Measurements from ENCODE around the gene STX4. TPM values are rescaled to one million over a fixed set of nuclear protein-coding genes. Genes with fewer than 3 reads are reported as not detected.

The STX4 gene
- total RNA-seq, 1 experiment from 2014 or later = 32.3 TPM

GRCh38 chr16:31008551-31008950, 24.8 kb upstream of the STX4 start:
- Histone ChIP-seq H3K56ac (ENCODE audit: insufficient read length, low read depth, low read length) (no peak overlapping the region), H2BK120ac (ENCODE audit: low read depth, low read length, poor library complexity, severe bottlenecking) (no peak overlapping the region), H4K5ac (ENCODE audit: insufficient read length, low read depth, low read length) (no peak overlapping the region), H3T11ph (ENCODE audit: low read length) (no peak overlapping the region), H2BK15ac (ENCODE audit: low read depth, low read length) (no peak overlapping the region), H3K9ac (ENCODE audit: extremely low read depth, insufficient read length, low read length) (no peak overlapping the region), H2BK5ac (ENCODE audit: insufficient read length, low read length) (no peak overlapping the region), H4K91ac (ENCODE audit: insufficient read length, low read depth, low read length) (no peak overlapping the region), H3K9me3 (ENCODE audit: control insufficient read depth, low read depth, low read length) (no peaks in the 10 kb centered on the region), H3K23ac (ENCODE audit: insufficient read length, low read depth, low read length) (no peak overlapping the region), H2BK12ac (ENCODE audit: insufficient read length, low read depth, low read length) (no peak overlapping the region), H2AFZ (ENCODE audit: low read length) (no peak overlapping the region), H3K4me1 (ENCODE audit: insufficient read depth, low read length) (peaks cover 3% of the 10 kb centered on the region; the same call in 1 of the 2 replicates), H4K20me1 (ENCODE audit: control insufficient read depth, insufficient read depth, insufficient read length) (no peaks in the 10 kb centered on the region), H3K23me2 (ENCODE audit: insufficient read length, low read depth, low read length, poor library complexity, severe bottlenecking) (peaks cover 5% of the 10 kb centered on the region), H4K8ac (replicated peaks; ENCODE audit: insufficient read length, low read depth, low read length) (no peak overlapping the region), H3K4ac (ENCODE audit: low read depth, low read length) (no peak overlapping the region), H3K4me2 (ENCODE audit: insufficient read depth, insufficient read length, low read length) (no peak overlapping the region), H3K79me1 (ENCODE audit: insufficient read depth, low read depth, low read length, poor library complexity, severe bottlenecking) (no peaks in the 10 kb centered on the region), H2BK20ac (ENCODE audit: low read depth, low read length, poor library complexity, severe bottlenecking) (no peak overlapping the region), H3K27ac (ENCODE audit: insufficient read length, low read depth, low read length) (no peak overlapping the region), H3K14ac (ENCODE audit: insufficient read depth, low read length) (no peak overlapping the region), H3K18ac (ENCODE audit: insufficient read length, low read depth, low read length) (no peak overlapping the region), H3K79me2 (ENCODE audit: insufficient read depth, low read length) (no peaks in the 10 kb centered on the region; the same call in 1 of the 2 replicates), H3K27me3 (ENCODE audit: insufficient read depth, low read length) (no peaks in the 10 kb centered on the region), H2AK5ac (ENCODE audit: insufficient read length, low read length) (no peak overlapping the region)
- no peaks in the 10 kb centered on the region; a peak in 1 of 5 replicates for H3K9me3 Mint-ChIP-seq
- no peak overlapping the region for H3K27ac Mint-ChIP-seq
- WGBS (ENCODE audit: extremely low coverage, insufficient read length, low lambda C conversion rate) = no CpG with 5 or more reads among the region's 5 CpGs
- no peak for DNase-seq
- no peaks in the 10 kb centered on the region; a peak in 1 of 7 replicates for H3K36me3 Mint-ChIP-seq (ENCODE audit: insufficient read depth in 1 of 3, low read depth in 3 of 3)
- TF ChIP-seq, protein P1, sequence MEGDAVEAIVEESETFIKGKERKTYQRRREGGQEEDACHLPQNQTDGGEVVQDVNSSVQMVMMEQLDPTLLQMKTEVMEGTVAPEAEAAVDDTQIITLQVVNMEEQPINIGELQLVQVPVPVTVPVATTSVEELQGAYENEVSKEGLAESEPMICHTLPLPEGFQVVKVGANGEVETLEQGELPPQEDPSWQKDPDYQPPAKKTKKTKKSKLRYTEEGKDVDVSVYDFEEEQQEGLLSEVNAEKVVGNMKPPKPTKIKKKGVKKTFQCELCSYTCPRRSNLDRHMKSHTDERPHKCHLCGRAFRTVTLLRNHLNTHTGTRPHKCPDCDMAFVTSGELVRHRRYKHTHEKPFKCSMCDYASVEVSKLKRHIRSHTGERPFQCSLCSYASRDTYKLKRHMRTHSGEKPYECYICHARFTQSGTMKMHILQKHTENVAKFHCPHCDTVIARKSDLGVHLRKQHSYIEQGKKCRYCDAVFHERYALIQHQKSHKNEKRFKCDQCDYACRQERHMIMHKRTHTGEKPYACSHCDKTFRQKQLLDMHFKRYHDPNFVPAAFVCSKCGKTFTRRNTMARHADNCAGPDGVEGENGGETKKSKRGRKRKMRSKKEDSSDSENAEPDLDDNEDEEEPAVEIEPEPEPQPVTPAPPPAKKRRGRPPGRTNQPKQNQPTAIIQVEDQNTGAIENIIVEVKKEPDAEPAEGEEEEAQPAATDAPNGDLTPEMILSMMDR (conservative IDR thresholded peaks at IDR 0.05) = no peak
- H3K4me3 Mint-ChIP-seq = no peak overlapping the region; a peak in 2 of 5 replicates
- peaks cover 28% of the 10 kb centered on the region for H3K27me3 Mint-ChIP-seq (ENCODE audit: low read depth)
- H3K4me1 Mint-ChIP-seq = peaks cover 24 to 40% of the 10 kb centered on the region in 2 experiments
